Adrenal gland (tissue), 5 donors: Measurements from ENCODE around the gene CSTF3.

Experiments used
- POLR2A ChIP-seq, 2 donors: fragments of 450-650 bp; IDR thresholded peaks; one replicate each; pipeline ENCODE4 v1.6.1; 2017; ENCODE audit warnings: antibody characterized with exemption in 2 of 2, mild to moderate bottlenecking in 2 of 2, moderate library complexity in 1 of 2
- TF ChIP-seq, protein P1 (sequence below), 6 experiments: fragments of 450-650 bp in 4 of 6; fragments of 200-600 bp in 2 of 6; sonication (generic) in 1 of 6; IDR thresholded peaks; 1 replicate in 5 of 6; 2 replicates in 1 of 6; pipeline versions ENCODE4 v1.5.1 to v1.8.0; 2016 to 2021; ENCODE audit warnings: antibody characterized with exemption in 6 of 6, mild to moderate bottlenecking in 2 of 6, moderate library complexity in 1 of 6
- donor health status: DM: no; HTN: no; CAD: no.

DNA sequence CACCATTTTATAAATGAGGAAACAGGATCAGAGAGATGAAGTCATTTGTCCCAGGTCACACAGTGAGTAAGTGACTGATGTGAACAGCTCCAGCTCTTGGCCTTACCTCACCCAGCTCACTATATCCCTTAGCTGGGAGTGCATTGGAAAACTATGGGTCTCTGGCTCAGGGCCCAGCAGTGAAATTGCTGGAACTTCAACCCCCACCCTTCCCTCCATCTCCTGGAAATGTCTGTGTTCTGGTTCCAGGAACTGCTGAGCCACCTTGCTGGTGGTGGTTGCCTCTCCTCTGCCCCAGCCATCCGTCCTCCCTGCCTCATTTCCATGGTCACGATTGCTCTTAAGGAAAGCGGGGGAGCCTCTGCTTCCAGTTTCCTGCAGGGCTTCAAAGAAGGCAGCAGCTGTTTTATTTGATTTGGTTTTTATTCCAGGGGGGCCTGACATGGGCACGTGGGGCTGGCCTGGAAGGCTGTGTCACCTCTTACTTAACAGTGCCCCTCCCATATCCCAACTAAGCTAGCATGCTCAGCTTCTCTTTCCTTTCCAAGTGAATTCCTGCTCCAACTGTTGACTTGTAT lies 46.2 kb upstream of the CSTF3 start:
- TF ChIP-seq, protein P1, sequence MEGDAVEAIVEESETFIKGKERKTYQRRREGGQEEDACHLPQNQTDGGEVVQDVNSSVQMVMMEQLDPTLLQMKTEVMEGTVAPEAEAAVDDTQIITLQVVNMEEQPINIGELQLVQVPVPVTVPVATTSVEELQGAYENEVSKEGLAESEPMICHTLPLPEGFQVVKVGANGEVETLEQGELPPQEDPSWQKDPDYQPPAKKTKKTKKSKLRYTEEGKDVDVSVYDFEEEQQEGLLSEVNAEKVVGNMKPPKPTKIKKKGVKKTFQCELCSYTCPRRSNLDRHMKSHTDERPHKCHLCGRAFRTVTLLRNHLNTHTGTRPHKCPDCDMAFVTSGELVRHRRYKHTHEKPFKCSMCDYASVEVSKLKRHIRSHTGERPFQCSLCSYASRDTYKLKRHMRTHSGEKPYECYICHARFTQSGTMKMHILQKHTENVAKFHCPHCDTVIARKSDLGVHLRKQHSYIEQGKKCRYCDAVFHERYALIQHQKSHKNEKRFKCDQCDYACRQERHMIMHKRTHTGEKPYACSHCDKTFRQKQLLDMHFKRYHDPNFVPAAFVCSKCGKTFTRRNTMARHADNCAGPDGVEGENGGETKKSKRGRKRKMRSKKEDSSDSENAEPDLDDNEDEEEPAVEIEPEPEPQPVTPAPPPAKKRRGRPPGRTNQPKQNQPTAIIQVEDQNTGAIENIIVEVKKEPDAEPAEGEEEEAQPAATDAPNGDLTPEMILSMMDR (IDR thresholded peaks at IDR 0.05), result no peak
- no peak for TF ChIP-seq POLR2A (IDR thresholded peaks at IDR 0.05)
